GM18867 (cell line): ENCODE results near the gene RBMY1E.
"Not testable (repeated sequence)": the region's sequence is repeated elsewhere in the genome, so short reads cannot be mapped to it uniquely, and the experiment has no call there.

Experiments
- ATAC-seq: cut with Tn5 transposase; IDR thresholded peaks from one replicate; pipeline ENCODE4 v1.9.1; 2021; ENCODE audit warnings: mild to moderate bottlenecking, moderate library complexity; ENCODE audit not compliant: unreplicated experiment

Gene RBMY1E

DNA sequence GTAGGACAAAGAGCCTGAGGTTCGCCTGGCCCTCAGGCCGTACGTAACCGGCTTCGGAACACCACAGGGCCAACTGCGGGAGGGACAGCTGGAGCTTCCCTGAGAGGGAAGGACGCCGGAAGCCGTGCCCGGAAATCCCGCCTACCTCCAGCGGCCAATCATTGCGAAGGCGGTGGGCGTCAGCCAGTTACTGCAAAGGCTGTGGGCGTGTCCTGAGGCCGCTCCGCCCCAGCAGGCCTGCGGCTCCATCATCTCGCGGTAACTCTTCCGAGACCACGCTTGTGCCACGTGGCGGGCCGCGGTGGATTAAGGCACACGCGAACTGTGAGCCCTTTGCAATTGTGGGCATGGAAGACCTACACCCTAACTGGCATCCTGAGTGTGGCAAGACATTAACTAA lies at the start of gene RBMY1E:
Gene RBMY1E (minus strand): TSS at position 101 of the 400 bp plus-strand sequence. CDS start 1,978 bp downstream, outside the sequence.
- not testable (repeated sequence) for ATAC-seq

DNA sequence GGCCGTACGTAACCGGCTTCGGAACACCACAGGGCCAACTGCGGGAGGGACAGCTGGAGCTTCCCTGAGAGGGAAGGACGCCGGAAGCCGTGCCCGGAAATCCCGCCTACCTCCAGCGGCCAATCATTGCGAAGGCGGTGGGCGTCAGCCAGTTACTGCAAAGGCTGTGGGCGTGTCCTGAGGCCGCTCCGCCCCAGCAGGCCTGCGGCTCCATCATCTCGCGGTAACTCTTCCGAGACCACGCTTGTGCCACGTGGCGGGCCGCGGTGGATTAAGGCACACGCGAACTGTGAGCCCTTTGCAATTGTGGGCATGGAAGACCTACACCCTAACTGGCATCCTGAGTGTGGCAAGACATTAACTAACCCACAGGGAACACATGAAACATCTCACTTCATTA lies 23.4 kb downstream of the RBMY1E start, which contains the start of gene RBMY1D:
Gene RBMY1D (minus strand): TSS at position 101 of the 400 bp plus-strand sequence. CDS start 2,013 bp downstream, outside the sequence.
- ATAC-seq: not testable (repeated sequence)

- not testable (repeated sequence) for ATAC-seq
Measured at GRCh38 chrY:21869407-21870076, 48.3 kb downstream of the RBMY1E start.
